ENCODE measurements around the gene PPFIA3.
"Not testable (repeated sequence)": the region's sequence is repeated elsewhere in the genome, so short reads cannot be mapped to it uniquely, and the experiment has no call there.

PPFIA3 gene

GRCh38 chr19:49123285-49123684 is 3.9 kb downstream of the PPFIA3 start:
- in situ Hi-C loops (cut with MboI; ENCODE audit: low sequenced_read_pairs), result not testable (repeated sequence)

DNA sequence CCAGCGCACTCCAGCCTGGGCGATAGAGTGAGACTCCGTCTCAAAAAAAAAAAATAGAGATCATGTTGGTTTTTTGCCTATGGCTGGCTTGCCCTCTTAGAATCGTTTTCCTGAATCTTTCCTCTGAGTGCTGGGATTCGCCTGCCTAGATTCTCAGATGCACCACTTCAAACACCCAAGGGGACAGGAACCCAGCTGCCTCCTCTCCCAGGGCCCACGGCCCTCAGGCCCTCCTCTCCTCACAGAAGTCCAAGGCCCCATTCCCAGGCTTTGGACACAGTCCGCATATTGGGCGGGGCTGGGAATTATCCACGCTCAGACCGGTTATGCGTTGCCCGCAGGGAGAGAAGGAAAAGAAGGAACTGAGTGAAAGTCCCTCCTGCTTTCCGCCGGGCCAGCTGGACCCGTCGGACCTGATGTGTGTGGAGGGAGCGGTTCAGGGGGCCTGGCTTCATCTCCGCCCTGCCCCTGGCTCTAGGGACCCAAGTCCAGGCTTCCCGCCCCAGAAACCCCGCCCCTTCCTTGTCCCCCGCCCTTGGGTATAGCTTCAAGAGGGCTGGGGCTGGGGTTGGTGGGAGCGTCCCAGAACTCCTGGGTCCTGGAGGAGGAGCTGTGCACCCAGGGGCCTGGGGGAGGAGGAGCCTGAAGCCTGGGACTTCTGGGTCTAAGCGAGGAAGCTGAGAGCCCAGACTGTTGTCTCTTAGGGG is 5.8 kb downstream of the PPFIA3 start:
- in situ Hi-C loops (cut with MboI; ENCODE audit: low sequenced_read_pairs), result no loop called here

DNA sequence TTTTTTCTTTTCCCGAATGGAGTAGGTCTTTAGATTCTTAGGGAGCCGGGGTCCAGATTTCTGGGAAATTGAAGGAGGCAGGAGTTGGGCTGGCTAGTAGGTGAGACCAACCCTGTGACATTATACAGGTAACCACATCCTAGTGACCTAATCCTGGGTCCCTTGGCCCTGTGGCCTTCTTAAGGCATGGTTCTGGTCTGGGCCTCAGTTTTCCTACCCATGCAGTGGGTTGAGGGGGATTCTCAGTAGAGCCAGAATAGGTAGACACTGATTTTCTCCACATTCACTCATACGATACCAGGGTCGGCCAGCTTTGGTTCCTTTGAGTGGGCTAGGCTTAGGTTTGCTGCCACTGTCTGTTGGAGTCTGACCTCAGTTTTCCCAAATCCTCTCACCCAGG is 7.2 kb downstream of the PPFIA3 start:
- in situ Hi-C loops (cut with MboI; ENCODE audit: low sequenced_read_pairs), result no loop called here

GRCh38 chr19:49127225-49127624 is 7.9 kb downstream of the PPFIA3 start:
- in situ Hi-C loops (cut with MboI; ENCODE audit: low sequenced_read_pairs), result not testable (repeated sequence)

DNA sequence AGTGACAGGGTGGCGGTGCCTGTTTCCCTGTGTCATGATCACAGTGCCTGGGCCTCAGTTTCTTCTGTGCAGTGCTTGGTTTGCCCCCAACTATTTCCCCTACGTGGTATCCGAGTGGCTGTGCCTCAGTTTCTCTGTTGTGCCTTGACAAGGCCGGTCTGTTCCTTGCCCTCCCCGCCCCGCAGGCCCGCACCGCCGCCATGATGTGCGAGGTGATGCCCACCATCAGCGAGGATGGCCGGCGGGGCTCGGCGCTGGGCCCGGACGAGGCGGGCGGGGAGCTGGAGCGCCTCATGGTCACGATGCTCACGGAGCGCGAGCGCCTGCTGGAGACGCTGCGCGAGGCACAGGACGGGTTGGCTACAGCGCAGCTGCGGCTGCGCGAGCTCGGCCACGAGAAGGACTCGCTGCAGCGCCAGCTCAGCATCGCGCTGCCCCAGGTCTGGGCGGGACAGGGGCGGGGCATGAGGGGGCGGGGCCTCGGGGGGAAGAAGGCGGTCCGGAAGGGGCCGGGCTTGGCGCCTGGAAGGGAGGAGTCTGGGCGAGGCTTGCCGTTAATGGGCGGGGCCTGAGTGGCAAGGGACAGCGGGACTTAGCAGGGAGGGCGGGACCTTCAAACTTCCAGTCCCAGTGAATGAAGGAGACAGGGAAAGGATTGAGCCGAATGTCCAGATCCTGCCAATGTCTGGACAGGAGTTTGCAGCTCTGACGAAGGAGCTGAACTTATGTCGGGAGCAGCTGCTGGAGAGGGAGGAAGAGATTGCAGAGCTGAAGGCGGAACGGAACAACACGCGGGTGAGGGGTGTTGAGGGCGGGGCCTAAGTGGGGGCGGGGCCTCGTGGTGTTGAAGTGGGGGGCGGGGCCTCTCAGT is 8.6 kb downstream of the PPFIA3 start:
- in situ Hi-C loops (cut with MboI; ENCODE audit: low sequenced_read_pairs), result no loop called here

DNA sequence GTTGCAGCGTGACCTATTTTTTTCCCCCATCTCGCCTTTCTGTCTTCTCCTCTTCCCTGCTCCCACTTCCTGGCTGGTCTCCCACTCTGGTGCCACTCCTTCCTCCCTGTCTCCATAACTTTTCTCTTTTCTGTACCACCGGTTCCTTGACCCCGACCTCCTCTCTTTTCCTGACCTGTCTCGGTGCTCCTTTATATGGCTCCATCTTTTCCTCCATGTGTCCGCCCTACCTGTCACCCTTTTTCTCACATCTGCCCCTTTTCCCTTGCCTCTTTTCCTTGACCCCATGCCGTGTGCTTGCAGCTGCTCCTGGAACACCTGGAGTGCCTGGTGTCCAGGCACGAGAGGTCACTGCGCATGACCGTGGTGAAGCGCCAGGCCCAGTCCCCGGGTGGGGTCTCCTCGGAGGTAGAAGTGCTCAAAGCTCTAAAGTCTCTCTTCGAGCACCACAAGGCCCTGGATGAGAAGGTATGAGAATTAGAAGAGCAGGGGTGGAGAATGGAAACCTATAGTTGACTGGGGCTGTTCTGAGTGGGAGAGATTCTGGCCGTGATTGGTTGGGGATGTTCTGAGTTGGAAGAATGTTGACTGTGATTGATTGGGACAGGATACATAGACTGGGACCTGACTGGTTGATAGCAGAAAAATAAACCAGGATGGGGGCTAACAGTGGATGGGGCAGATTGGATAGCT is 9.3 kb downstream of the PPFIA3 start:
- in situ Hi-C loops (cut with MboI; ENCODE audit: low sequenced_read_pairs), result no loop called here

- in situ Hi-C loops (cut with MboI; ENCODE audit: low sequenced_read_pairs), result no loop called here
Observed at GRCh38 chr19:49129238-49129583, 9.9 kb downstream of the PPFIA3 start.

- in situ Hi-C loops (cut with MboI; ENCODE audit: low sequenced_read_pairs), result no loop called here
Observed at GRCh38 chr19:49130325-49130724, 11.0 kb downstream of the PPFIA3 start.

GRCh38 chr19:49132974-49133609 is 13.7 kb downstream of the PPFIA3 start:
- in situ Hi-C loops (cut with MboI; ENCODE audit: low sequenced_read_pairs), result no loop called here

GRCh38 chr19:49133621-49134454 is 14.5 kb downstream of the PPFIA3 start:
- in situ Hi-C loops (cut with MboI; ENCODE audit: low sequenced_read_pairs), result no loop called here

DNA sequence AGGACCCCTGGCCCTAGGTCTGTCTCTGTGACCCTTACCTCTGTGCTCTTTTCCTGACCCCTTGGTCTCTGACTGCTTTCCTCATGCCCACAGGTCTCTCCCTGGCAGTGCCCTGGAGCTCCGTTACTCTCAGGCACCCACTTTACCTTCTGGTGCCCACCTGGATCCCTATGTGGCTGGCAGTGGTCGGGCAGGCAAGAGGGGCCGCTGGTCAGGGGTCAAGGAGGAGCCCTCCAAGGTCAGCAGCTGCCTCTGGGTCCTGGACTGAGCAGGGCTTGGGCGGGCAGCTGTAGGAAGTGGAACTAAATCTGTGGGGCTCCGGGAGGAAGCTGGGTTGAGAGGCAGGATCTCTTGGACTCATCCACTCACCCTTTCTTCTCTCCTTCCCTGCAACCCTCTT is 16.3 kb downstream of the PPFIA3 start:
- in situ Hi-C loops (cut with MboI; ENCODE audit: low sequenced_read_pairs), result no loop called here

DNA sequence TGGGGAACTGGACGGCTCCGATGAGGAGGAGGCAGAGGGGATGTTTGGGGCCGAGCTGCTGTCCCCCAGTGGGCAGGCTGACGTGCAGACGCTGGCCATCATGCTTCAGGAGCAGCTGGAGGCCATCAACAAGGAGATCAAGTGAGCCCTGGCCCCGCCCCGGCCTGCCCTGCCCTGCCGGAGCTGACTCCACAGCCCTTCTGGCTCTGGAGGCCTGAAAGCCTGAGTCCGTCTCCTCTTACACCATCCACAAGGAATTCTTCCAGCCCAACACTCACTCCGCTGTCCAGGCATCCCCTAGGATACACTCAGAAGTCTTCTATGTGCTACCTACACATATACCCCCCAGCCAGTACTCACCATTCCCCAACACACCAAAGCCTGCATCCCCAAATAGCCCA is 17.4 kb downstream of the PPFIA3 start:
- in situ Hi-C loops (cut with MboI; ENCODE audit: low sequenced_read_pairs), result no loop called here

- in situ Hi-C loops (cut with MboI; ENCODE audit: low sequenced_read_pairs), result no loop called here
Observed at GRCh38 chr19:49140951-49141350, 21.6 kb downstream of the PPFIA3 start.

GRCh38 chr19:49141352-49141751 is 22.0 kb downstream of the PPFIA3 start:
- in situ Hi-C loops (cut with MboI; ENCODE audit: low sequenced_read_pairs), result no loop called here

DNA sequence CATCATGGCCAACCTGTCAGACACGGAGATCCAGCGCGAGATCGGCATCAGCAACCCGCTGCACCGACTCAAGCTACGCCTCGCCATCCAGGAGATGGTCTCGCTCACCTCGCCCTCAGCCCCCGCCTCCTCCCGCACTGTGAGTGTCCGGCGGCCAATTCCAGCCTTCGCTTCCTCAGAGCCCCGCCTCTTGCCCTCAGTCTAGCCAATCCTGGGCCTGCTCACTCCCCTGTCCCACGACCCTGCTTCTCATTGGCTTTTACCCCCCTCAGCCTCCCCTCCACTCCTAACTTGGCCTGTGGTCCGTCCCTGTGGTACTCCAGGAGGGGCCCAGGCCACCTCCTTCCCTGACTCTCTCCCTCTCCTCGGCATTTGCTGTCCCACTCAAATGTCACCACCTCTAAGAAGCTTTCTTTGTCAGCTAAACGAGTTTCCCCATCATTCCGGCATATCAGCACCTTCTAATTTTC is 23.6 kb downstream of the PPFIA3 start:
- in situ Hi-C loops (cut with MboI; ENCODE audit: low sequenced_read_pairs), result no loop called here

DNA sequence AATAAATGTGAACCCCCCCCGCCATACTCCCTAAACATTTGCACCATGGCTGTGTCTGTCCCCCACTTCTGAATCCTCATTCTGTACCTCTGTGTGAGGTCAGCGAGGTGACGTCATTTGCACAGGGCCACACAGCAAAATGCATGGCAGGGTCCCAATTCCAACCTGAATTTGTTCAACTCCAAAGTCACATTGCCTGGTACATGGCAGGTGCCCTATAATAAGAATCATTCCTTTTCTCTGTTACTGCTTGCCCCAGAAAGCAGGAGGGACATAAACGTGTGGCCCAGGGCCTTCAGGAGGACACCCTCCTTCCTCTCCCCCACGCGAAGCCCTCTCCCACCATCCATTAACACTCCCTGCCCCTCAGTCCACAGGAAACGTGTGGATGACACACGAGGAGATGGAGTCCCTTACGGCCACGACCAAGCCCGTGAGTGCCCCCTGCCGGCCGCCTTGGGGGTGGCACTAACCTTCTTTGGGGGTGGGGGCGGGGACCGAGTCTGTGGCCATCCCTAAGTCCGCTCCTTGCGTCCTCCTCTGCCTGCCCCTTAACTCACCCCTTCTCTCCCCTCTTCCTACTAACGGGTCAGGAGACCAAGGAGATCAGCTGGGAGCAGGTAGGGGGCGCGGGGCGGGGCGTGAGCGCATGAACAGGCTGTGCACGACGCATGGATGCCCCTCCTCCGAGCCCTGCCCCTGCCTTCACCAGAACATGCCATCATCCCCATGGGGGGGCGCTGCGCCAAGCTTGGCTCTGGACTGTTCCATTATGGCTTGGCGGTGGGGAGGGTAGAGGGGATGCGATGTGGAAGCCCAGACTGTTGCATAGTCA is 26.4 kb downstream of the PPFIA3 start:
- in situ Hi-C loops (cut with MboI; ENCODE audit: low sequenced_read_pairs), result no loop called here

- in situ Hi-C loops (cut with MboI; ENCODE audit: low sequenced_read_pairs), result not testable (repeated sequence)
Observed at GRCh38 chr19:49146408-49146770, 27.0 kb downstream of the PPFIA3 start.

- in situ Hi-C loops (cut with MboI; ENCODE audit: low sequenced_read_pairs), result no loop called here
Observed at GRCh38 chr19:49148044-49148682, 28.8 kb downstream of the PPFIA3 start.
